ENCODE results near the gene PDLIM5.

PDLIM5 gene

DNA sequence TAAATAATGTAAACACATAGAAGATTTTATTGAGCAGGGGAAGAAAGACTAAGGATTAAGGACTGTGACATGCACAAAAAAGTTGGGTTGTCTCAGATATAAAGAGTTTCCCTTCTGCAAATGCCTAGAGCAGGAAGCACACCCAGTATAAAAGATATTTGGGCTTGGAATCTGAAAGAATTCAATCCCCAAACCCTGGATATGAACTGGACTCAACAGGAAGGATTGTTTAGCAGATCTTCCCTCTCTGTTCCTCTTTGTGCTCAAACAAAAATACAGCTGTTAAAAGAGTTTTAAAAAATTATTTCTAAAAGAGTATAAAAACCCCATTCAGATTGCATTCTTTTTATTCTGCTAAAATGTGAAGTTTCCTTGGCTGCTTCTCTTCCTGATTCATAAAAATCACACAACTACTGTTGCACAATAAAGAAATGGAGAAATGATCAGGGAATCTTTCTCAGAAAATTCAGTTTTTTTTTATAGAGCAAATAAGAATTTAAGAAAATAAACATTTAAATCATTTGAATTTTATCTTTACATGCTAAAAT, 71.4 kb downstream of the PDLIM5 start:
- Histone ChIP-seq H3K14ac (ENCODE audit: low read length in 2 of 2) (no peak overlapping the region), H3K4me2 (ENCODE audit: low read length, poor library complexity, severe bottlenecking) (no peak overlapping the region), H2AK5ac (ENCODE audit: low read length, severe bottlenecking) (no peak overlapping the region), H3K27ac (ENCODE audit: low read length, poor library complexity, severe bottlenecking) (no peak overlapping the region), H3K23ac (ENCODE audit: low read length in 2 of 2) (no peak overlapping the region), H2BK5ac (ENCODE audit: low read depth, low read length, poor library complexity, severe bottlenecking) (no peak overlapping the region), H4K91ac (ENCODE audit: low read length) (no peak overlapping the region), H2AFZ (ENCODE audit: low read depth, low read length) (no peak overlapping the region), H3K18ac (ENCODE audit: low read depth in 1 of 2, low read length in 2 of 2) (no peak overlapping the region), H3K79me1 (replicated peaks; ENCODE audit: low read length, poor library complexity, severe bottlenecking) (peaks cover 8% of the 10 kb centered on the region), H3K4me3 (ENCODE audit: insufficient read depth in 1 of 2, low read depth in 1 of 2, low read length in 2 of 2) (no peak overlapping the region), H3K4ac (ENCODE audit: low read depth in 1 of 2, low read length in 2 of 2) (no peak overlapping the region), H2BK12ac (ENCODE audit: low read length in 2 of 2) (no peak overlapping the region), H3K9me3 (ENCODE audit: control insufficient read depth, low read length) (no peaks in the 10 kb centered on the region), H2BK120ac (ENCODE audit: low read depth, low read length) (no peak overlapping the region), H3K27me3 (ENCODE audit: control insufficient read depth in 1 of 2, insufficient read depth in 1 of 2, low read length in 2 of 2) (no peaks in the 10 kb centered on the region), H3K9ac (ENCODE audit: low read length) (peak overlapping the region; percentile 46), H4K8ac (ENCODE audit: low read length) (no peak overlapping the region), H2BK15ac (ENCODE audit: low read depth, poor library complexity, severe bottlenecking) (no peak overlapping the region), H3K4me1 (ENCODE audit: control insufficient read depth, insufficient read depth, low read depth, low read length) (peaks cover 3% of the 10 kb centered on the region), H3K36me3 (ENCODE audit: control insufficient read depth in 1 of 2, insufficient read depth in 2 of 2, low read depth in 1 of 2, low read length in 2 of 2) (peaks cover 2 to 16% of the 10 kb centered on the region in 2 experiments)
- DNase-seq = no peak

DNA sequence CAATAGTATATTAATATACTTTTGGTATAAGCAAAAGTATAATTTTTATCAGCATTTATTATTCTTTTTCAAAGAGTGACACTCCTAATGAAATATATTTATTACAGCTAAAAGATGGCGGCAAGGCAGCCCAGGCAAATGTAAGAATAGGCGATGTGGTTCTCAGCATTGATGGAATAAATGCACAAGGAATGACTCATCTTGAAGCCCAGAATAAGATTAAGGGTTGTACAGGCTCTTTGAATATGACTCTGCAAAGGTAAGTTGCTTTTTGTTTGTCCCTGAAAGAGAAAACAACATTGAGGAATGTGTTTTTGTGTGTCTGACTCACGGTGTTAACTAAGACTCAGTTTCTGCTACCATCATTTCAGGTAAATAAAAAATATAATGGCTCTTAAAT, 71.9 kb downstream of the PDLIM5 start:
- WGBS = 41% methylated on average over 2 of the region's 3 CpGs

DNA sequence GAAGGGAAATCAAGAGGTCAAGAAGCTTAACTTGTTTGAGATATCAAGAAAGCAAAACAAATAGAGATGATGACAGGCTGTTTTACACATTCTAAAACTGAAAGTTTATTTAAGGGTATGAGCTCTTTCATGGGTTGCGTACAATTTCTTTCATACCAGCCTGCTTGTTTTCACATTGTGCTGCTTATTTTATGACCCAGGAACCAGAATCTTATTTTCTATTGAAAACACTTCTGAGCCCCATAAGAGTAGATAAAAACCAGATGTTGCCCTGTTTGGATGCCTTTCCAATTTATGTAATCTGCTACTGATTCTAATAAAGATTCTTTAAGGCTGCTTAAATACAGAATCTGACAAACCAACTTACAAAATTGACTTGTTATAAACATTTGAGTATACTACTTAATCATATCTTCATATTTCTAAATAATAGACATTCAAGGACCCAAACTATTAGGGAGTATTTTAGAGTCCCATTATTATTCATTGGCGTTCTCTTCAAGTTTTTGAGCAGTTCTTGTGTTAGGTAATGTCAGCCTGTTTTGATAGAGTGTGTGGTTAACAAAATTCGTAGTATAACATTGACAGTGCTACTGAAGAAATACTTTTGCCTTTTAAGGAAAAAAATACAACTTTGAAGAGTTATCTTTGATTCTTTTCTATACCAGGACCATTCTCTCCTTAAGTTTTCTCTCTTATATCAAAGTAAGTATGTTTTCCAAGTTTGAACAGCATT, 74.4 kb downstream of the PDLIM5 start:
- Histone ChIP-seq H3K4me3 (ENCODE audit: insufficient read depth in 1 of 2, low read depth in 1 of 2, low read length in 2 of 2) (peak overlapping the region in 1 of 2 experiments; percentile 50), H2BK12ac (ENCODE audit: low read length in 2 of 2) (no peak overlapping the region), H3K27ac (ENCODE audit: low read length, poor library complexity, severe bottlenecking) (peak overlapping the region; percentile 45), H2BK15ac (ENCODE audit: low read depth, poor library complexity, severe bottlenecking) (no peak overlapping the region), H3K36me3 (ENCODE audit: control insufficient read depth in 1 of 2, insufficient read depth in 2 of 2, low read depth in 1 of 2, low read length in 2 of 2) (peaks cover 5 to 14% of the 10 kb centered on the region in 2 experiments), H2BK5ac (ENCODE audit: low read depth, low read length, poor library complexity, severe bottlenecking) (no peak overlapping the region), H3K14ac (ENCODE audit: low read length in 2 of 2) (no peak overlapping the region), H3K23ac (ENCODE audit: low read length in 2 of 2) (no peak overlapping the region), H3K27me3 (ENCODE audit: control insufficient read depth in 1 of 2, insufficient read depth in 1 of 2, low read length in 2 of 2) (no peaks in the 10 kb centered on the region), H4K8ac (ENCODE audit: low read length) (no peak overlapping the region), H3K18ac (ENCODE audit: low read depth in 1 of 2, low read length in 2 of 2) (no peak overlapping the region), H3K4me1 (ENCODE audit: control insufficient read depth, insufficient read depth, low read depth, low read length) (peaks cover 4% of the 10 kb centered on the region), H3K79me1 (replicated peaks; ENCODE audit: low read length, poor library complexity, severe bottlenecking) (peaks cover 13% of the 10 kb centered on the region), H4K91ac (ENCODE audit: low read length) (no peak overlapping the region), H3K4me2 (ENCODE audit: low read length, poor library complexity, severe bottlenecking) (no peak overlapping the region), H2AFZ (ENCODE audit: low read depth, low read length) (no peak overlapping the region), H2BK120ac (ENCODE audit: low read depth, low read length) (no peak overlapping the region), H3K9me3 (ENCODE audit: control insufficient read depth, low read length) (no peaks in the 10 kb centered on the region), H3K4ac (ENCODE audit: low read depth in 1 of 2, low read length in 2 of 2) (no peak overlapping the region), H2AK5ac (ENCODE audit: low read length, severe bottlenecking) (no peak overlapping the region), H3K9ac (ENCODE audit: low read length) (peak overlapping the region; percentile 78)
- peak; percentile 51 for DNase-seq
- 58% methylated on average over 3 of the region's 3 CpGs for WGBS

More for the DNA sequence above, 71.9 kb downstream of the PDLIM5 start:
- Histone ChIP-seq H2BK120ac (ENCODE audit: low read depth, low read length) (no peak overlapping the region), H3K36me3 (ENCODE audit: control insufficient read depth in 1 of 2, insufficient read depth in 2 of 2, low read depth in 1 of 2, low read length in 2 of 2) (peaks cover 2 to 17% of the 10 kb centered on the region in 2 experiments), H3K23ac (ENCODE audit: low read length in 2 of 2) (no peak overlapping the region), H2BK5ac (ENCODE audit: low read depth, low read length, poor library complexity, severe bottlenecking) (no peak overlapping the region), H2AK5ac (ENCODE audit: low read length, severe bottlenecking) (no peak overlapping the region), H3K79me1 (replicated peaks; ENCODE audit: low read length, poor library complexity, severe bottlenecking) (peaks cover 8% of the 10 kb centered on the region), H3K18ac (ENCODE audit: low read depth in 1 of 2, low read length in 2 of 2) (no peak overlapping the region), H3K27ac (ENCODE audit: low read length, poor library complexity, severe bottlenecking) (peak overlapping the region; percentile 30), H4K91ac (ENCODE audit: low read length) (no peak overlapping the region), H3K4me1 (ENCODE audit: control insufficient read depth, insufficient read depth, low read depth, low read length) (peaks cover 3% of the 10 kb centered on the region), H4K8ac (ENCODE audit: low read length) (no peak overlapping the region), H3K4me3 (ENCODE audit: insufficient read depth in 1 of 2, low read depth in 1 of 2, low read length in 2 of 2) (no peak overlapping the region), H3K27me3 (ENCODE audit: control insufficient read depth in 1 of 2, insufficient read depth in 1 of 2, low read length in 2 of 2) (no peaks in the 10 kb centered on the region), H3K9me3 (ENCODE audit: control insufficient read depth, low read length) (no peaks in the 10 kb centered on the region), H2BK12ac (ENCODE audit: low read length in 2 of 2) (no peak overlapping the region), H3K14ac (ENCODE audit: low read length in 2 of 2) (no peak overlapping the region), H3K4me2 (ENCODE audit: low read length, poor library complexity, severe bottlenecking) (no peak overlapping the region), H2BK15ac (ENCODE audit: low read depth, poor library complexity, severe bottlenecking) (no peak overlapping the region), H3K4ac (ENCODE audit: low read depth in 1 of 2, low read length in 2 of 2) (no peak overlapping the region), H3K9ac (ENCODE audit: low read length) (no peak overlapping the region), H2AFZ (ENCODE audit: low read depth, low read length) (no peak overlapping the region)
- DNase-seq = peak; percentile 71

DNA sequence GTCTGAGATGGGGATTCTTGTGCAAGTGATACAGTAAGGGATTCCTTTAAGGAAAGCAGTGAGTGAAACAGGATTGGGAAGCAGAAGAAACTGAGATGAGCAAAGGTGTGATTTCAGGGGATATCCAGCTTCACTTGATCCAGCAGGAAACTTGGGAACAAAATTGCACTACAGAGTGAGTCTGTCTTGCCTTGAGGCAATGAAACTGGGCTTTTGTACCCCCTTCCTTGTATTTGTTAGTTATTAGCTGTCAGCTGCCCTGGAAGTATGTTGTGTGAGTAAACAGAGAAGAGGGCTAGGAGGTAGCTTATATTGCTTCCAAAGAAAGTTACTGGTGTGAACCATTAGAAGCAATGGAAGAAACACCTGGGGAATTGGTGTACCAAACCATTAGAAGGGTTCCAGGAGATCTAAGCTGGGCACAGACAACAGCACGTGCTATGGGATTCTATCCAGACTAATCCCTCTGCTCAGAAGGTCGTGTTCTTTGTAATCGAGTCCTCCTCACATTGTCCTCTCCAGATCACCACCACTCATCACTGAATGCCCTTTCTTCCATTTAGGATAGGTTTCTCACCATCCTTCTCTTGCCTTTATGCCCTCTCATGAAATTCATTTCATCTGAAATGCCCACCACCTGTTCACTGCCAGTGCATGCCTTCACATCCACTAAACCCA, 76.0 kb downstream of the PDLIM5 start:
- 95% methylated on average over 3 of the region's 3 CpGs for WGBS
- Histone ChIP-seq H3K18ac (ENCODE audit: low read depth in 1 of 2, low read length in 2 of 2) (peak overlapping the region; percentile 5 to 11), H4K8ac (ENCODE audit: low read length) (no peak overlapping the region)

More for the DNA sequence above, 76.0 kb downstream of the PDLIM5 start:
- Histone ChIP-seq H4K91ac (ENCODE audit: low read length) (no peak overlapping the region), H3K9me3 (ENCODE audit: control insufficient read depth, low read length) (no peaks in the 10 kb centered on the region), H3K27ac (ENCODE audit: low read length, poor library complexity, severe bottlenecking) (no peak overlapping the region), H3K4me1 (ENCODE audit: control insufficient read depth, insufficient read depth, low read depth, low read length) (peaks cover 4% of the 10 kb centered on the region), H2BK12ac (ENCODE audit: low read length in 2 of 2) (no peak overlapping the region), H2BK5ac (ENCODE audit: low read depth, low read length, poor library complexity, severe bottlenecking) (no peak overlapping the region), H2AK5ac (ENCODE audit: low read length, severe bottlenecking) (peak overlapping the region; percentile 37), H3K23ac (ENCODE audit: low read length in 2 of 2) (no peak overlapping the region), H3K4ac (ENCODE audit: low read depth in 1 of 2, low read length in 2 of 2) (no peak overlapping the region), H3K27me3 (ENCODE audit: control insufficient read depth in 1 of 2, insufficient read depth in 1 of 2, low read length in 2 of 2) (no peaks in the 10 kb centered on the region), H2AFZ (ENCODE audit: low read depth, low read length) (no peak overlapping the region), H2BK15ac (ENCODE audit: low read depth, poor library complexity, severe bottlenecking) (no peak overlapping the region), H3K79me1 (replicated peaks; ENCODE audit: low read length, poor library complexity, severe bottlenecking) (peaks cover 18% of the 10 kb centered on the region), H3K4me3 (ENCODE audit: insufficient read depth in 1 of 2, low read depth in 1 of 2, low read length in 2 of 2) (no peak overlapping the region), H3K14ac (ENCODE audit: low read length in 2 of 2) (peak overlapping the region in 1 of 2 experiments; percentile 47), H2BK120ac (ENCODE audit: low read depth, low read length) (peak overlapping the region; percentile 34), H3K36me3 (ENCODE audit: control insufficient read depth in 1 of 2, insufficient read depth in 2 of 2, low read depth in 1 of 2, low read length in 2 of 2) (peaks cover 5 to 14% of the 10 kb centered on the region in 2 experiments), H3K4me2 (ENCODE audit: low read length, poor library complexity, severe bottlenecking) (no peak overlapping the region), H3K9ac (ENCODE audit: low read length) (no peak overlapping the region)
- no peak for DNase-seq

All from mesenchymal stem cell (in vitro differentiated cells and primary cell).